Measurements from ENCODE around the gene LHFPL3. TPM values are rescaled to one million over a fixed set of nuclear protein-coding genes. Genes with fewer than 3 reads are reported as not detected.
"Not testable (repeated sequence)": the region's sequence is repeated elsewhere in the genome, so short reads cannot be mapped to it uniquely, and the experiment has no call there.

The LHFPL3 gene
- total RNA-seq, 2 donors from 2014 or later = 0.34 to 0.45 TPM

DNA sequence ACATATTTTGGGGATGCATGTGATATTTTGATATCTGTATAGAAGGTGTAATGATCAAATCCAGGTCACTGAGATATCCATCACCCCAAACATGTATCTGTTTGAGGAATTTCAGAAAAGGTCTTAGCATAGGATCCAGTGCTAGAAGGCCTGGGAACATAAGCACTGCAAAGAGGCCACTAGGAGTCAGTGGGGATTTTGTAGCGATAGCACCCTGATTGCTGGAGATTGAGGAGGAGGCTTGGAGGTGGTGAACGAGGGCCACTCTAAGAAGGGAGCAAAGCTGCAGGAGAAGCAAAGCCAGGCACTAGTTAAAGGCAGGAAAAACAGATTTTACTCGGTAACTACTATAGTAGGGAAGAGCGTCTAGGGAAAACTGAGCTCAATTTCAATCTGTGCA, 324.0 kb downstream of the LHFPL3 start:
- intact Hi-C loops (cut with DNase I, micrococcal nuclease) = no loop called here

DNA sequence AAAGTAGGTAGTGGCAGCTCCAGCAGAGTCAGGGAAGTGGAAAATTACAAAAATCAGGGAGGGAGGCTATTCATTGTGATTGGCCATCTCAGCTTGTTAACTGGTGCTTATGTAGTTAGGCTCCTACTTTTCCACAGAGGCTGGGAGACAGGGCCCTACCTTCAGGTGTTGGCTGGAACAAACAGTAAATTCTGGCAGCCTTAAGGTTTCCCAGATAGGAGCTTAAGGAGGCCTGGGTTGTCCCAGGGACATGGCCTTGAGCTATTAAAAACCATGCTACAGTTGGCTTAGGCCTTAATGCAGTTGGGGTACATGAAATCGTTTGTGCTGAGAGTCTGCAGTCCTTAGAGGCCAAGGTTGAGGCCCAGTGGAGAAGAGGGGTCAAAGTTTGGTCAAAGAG, 324.5 kb downstream of the LHFPL3 start:
- ATAC-seq (no peak), DNase-seq (no peak)
- intact Hi-C loops (cut with DNase I, micrococcal nuclease) = no loop called here

More for the DNA sequence above, 324.0 kb downstream of the LHFPL3 start:
- DNase-seq (no peak), ATAC-seq (no peak)

DNA sequence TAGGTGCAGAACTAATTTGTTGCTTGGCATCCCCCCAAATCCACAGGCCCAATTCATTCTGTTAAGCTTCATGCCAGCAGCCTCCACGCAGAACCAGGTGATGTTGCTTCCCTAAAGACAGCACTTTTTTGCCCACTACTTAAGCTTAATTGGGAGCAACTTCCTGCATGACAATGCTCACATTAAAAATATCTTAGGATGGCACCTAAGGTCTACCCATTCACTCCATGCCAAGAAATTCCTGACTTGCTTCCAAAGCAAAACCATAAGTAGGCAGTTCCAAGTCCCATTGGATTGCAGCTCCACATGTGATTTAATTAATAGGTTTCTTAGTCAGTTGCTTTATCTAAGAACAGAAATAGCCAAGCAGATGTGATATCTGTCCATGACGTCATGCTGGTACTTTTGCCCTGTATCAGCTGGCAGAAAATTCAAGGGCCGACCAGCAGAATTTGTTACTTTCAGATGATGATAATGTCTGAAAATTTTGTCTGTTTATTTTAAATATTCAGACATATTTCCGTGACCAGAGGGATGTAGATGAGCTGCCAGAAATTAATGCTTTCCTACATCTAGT, 325.5 kb downstream of the LHFPL3 start:
- no peak for ATAC-seq
- DNase-seq = no peak
- intact Hi-C loops (cut with DNase I, micrococcal nuclease) = no loop called here

GRCh38 chr7:104655592-104655991, 327.2 kb downstream of the LHFPL3 start:
- intact Hi-C loops (cut with DNase I, micrococcal nuclease) = no loop called here
- no peak for ATAC-seq

GRCh38 chr7:104656467-104656866, 328.1 kb downstream of the LHFPL3 start:
- no peak for DNase-seq
- intact Hi-C loops (cut with DNase I, micrococcal nuclease) = no loop called here
- ATAC-seq = no peak

More at GRCh38 chr7:104655592-104655991, 327.2 kb downstream of the LHFPL3 start:
- DNase-seq = no peak

- ATAC-seq = no peak
- intact Hi-C loops (cut with DNase I, micrococcal nuclease) = no loop called here
- DNase-seq = no peak
These were observed 328.7 kb downstream of the LHFPL3 start for GRCh38 chr7:104657134-104657533.

GRCh38 chr7:104661575-104661974, 333.2 kb downstream of the LHFPL3 start:
- ATAC-seq (no peak), DNase-seq (no peak)
- intact Hi-C loops (cut with DNase I, micrococcal nuclease) = no loop called here

DNA sequence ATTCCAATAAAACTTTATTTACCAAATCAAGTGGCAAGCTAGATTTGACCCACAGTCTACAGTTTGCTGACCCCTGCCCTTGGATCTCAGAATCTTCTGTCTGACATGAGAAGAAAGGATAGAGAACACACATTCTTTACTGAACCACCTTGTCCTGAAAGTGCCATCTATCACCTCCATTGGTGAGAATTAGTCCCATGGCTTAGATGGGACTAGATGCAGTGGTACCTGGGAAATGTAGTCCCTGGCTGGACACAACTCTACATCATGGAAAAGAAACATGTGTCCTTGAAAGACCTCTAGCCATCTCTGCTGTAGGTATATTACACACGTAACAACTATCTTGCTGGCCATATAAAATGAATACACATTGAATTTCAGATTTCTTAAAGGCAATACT, 336.2 kb downstream of the LHFPL3 start:
- DNase-seq (no peak), ATAC-seq (no peak)
- intact Hi-C loops (cut with DNase I, micrococcal nuclease) = no loop called here

DNA sequence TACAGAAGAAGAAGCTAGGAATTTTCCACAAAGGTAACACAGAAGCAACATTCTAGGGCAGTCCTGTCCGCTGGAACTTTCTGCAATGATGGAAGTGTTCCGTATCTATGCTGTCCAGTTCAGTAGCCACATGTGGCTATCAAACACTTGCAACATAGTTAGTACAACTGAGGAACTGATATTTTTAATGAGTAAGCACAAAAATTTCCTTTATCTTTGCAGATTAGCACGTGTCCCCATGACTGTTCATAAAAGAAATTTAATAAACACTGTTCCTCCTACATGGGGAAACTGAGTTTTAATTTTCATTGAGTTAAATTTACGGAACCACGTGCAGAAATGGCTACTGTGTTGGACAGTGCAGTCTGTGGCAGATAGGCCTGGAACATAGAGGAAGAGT, 349.2 kb downstream of the LHFPL3 start:
- no peak for DNase-seq
- ATAC-seq = no peak
- intact Hi-C loops (cut with DNase I, micrococcal nuclease) = no loop called here

DNA sequence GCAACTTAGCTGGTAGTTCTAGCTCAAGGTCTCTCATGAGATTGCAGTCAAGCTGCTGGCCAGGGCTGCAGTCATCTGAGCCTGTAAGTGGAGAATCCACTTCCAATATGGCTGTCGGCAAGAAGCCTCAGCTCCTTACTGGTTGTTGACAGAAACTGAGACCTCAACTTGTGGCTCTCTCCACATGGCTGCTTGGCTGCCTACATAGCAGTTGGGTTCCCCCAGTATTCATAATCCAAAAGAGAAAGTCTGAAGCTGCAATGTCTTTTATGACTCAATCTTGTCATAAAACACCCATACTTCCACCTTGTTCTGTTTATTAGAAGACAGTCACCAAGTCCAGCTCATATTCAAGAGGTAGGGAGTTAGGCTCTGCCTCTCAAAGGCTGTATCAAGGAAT, 350.7 kb downstream of the LHFPL3 start:
- intact Hi-C loops (cut with DNase I, micrococcal nuclease) = no loop called here
- ATAC-seq = no peak

DNA sequence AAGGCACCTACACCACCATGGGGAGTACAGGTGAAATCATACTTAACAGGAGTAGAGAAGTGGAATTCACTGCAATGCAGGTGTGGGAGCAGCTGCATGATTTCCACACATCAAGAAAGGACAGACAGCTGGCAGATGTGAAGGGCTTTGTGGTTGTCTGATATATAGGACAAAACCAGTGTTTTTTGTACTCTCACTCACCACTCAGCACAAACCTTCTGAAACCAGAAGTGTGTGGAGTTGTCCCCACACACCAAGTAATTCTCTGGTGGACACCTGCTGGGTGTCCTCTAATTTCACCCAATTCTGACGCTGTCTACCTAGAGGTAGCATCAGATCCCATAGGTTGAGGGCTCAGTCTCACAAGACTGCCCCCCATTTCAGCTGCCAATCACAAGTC, 357.9 kb downstream of the LHFPL3 start:
- intact Hi-C loops (cut with DNase I, micrococcal nuclease) = no loop called here
- no peak for ATAC-seq
- no peak for DNase-seq

More for the DNA sequence above, 350.7 kb downstream of the LHFPL3 start:
- no peak for DNase-seq

- ATAC-seq = no peak
- intact Hi-C loops (cut with DNase I, micrococcal nuclease) = no loop called here
These were observed 366.3 kb downstream of the LHFPL3 start for GRCh38 chr7:104694710-104695109.

GRCh38 chr7:104695563-104695962, 367.2 kb downstream of the LHFPL3 start:
- ATAC-seq = no peak
- DNase-seq = no peak
- intact Hi-C loops (cut with DNase I, micrococcal nuclease) = no loop called here

More at GRCh38 chr7:104694710-104695109, 366.3 kb downstream of the LHFPL3 start:
- no peak for DNase-seq

DNA sequence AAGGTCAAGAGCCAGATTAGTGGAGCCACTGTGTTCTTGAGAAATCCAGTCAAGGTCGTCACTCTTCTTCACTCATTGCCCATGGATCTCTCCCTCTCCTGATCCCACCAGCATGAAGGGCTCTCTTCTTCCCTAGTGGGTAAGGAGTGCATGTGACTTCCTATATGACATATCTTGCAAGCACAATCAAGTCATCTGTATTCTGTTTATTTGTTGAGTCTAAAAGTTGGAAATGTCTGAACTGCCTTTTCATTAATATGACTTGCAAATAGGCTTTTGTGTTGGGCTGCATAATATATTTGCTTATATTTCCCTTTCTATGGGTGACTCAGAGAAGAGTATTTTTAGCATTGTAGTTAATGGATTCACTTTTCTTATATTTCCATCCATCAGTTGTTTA, 371.9 kb downstream of the LHFPL3 start:
- intact Hi-C loops (cut with DNase I, micrococcal nuclease) = no loop called here

GRCh38 chr7:104721027-104721426, 392.6 kb downstream of the LHFPL3 start:
- DNase-seq; intact Hi-C loops (cut with DNase I, micrococcal nuclease): not testable (repeated sequence)

More for the DNA sequence above, 371.9 kb downstream of the LHFPL3 start:
- DNase-seq (no peak), ATAC-seq (no peak)

DNA sequence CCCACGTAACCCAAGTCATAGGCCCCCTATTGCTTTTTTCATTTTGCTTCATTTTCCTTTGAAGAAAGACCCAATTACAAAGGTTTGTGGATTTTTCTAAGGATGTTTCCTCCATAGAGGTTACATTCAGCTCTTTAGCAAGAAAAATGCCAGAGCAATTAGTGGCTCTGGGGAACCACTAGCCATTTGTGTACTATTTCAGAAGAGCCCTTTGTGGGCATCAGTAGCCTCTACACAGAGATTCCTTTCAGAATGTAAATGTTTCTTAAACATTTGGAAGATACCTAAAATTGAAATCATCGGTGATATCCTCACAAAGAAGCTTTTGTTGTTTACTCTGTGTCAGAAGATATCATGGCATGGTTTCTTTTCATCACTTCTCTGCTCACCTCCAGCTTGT, 394.6 kb downstream of the LHFPL3 start:
- intact Hi-C loops (cut with DNase I, micrococcal nuclease) = no loop called here
- no peak for DNase-seq
- no peak for ATAC-seq

More at GRCh38 chr7:104721027-104721426, 392.6 kb downstream of the LHFPL3 start:
- ATAC-seq = not testable (repeated sequence)

GRCh38 chr7:104758504-104758903, 430.1 kb downstream of the LHFPL3 start:
- intact Hi-C loops (cut with DNase I, micrococcal nuclease) = no loop called here
- DNase-seq (no peak), ATAC-seq (no peak)

DNA sequence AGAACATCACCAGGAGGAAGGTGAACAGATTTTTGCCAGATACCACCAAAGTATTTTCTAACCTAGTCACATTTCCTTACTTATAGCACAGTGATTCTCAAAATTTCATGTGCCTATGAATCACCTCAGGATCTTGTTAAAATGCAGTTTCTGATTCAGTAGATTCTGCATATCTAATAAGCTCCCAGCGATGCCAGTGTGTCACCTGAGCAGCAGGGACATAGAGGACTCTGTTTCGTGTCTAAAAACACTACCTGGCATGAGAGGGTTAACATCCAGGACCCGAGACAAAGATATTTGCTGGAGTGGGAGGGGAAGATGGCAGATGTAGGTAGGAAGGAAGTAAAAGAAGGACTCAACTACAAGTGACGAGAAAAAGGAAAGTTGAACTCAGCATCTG, 433.5 kb downstream of the LHFPL3 start:
- no peak for DNase-seq
- intact Hi-C loops (cut with DNase I, micrococcal nuclease) = no loop called here

GRCh38 chr7:104767113-104767512, 438.7 kb downstream of the LHFPL3 start:
- intact Hi-C loops (cut with DNase I, micrococcal nuclease) = no loop called here
- ATAC-seq (no peak), DNase-seq (no peak)

More for the DNA sequence above, 433.5 kb downstream of the LHFPL3 start:
- ATAC-seq = no peak

GRCh38 chr7:104767826-104768536, 439.6 kb downstream of the LHFPL3 start:
- no peak for DNase-seq

More at GRCh38 chr7:104767826-104768536, 439.6 kb downstream of the LHFPL3 start:
- intact Hi-C loops (cut with DNase I, micrococcal nuclease) = no loop called here
- no peak for ATAC-seq
